ENCODE results near the gene MRGPRX4.

- no peak for TF ChIP-seq CTCF (conservative IDR thresholded peaks at IDR 0.05 in 1 of 2, IDR thresholded peaks at IDR 0.05 in 1 of 2; ENCODE audit: extremely low read depth in 1 of 2, insufficient read depth in 1 of 2, low read depth in 1 of 2, low read length in 2 of 2)
- no peak for TF ChIP-seq EZH2 (IDR thresholded peaks at IDR 0.05; ENCODE audit: borderline replicate concordance, low read length)
Measured at GRCh38 chr11:18145025-18145424, 27.6 kb upstream of the MRGPRX4 start.

Data from mammary epithelial cell (primary cell).